Measurements from ENCODE around the gene PBX3. TPM values are rescaled to one million over a fixed set of nuclear protein-coding genes. Genes with fewer than 3 reads are reported as not detected.

The PBX3 gene
- total and polyA plus RNA-seq, 9 of the 15 experiments (the other 6 are each of a cell fraction or from before 2014, with no cell fraction given): 0.14 to 5.8 (median 0.92) TPM

DNA sequence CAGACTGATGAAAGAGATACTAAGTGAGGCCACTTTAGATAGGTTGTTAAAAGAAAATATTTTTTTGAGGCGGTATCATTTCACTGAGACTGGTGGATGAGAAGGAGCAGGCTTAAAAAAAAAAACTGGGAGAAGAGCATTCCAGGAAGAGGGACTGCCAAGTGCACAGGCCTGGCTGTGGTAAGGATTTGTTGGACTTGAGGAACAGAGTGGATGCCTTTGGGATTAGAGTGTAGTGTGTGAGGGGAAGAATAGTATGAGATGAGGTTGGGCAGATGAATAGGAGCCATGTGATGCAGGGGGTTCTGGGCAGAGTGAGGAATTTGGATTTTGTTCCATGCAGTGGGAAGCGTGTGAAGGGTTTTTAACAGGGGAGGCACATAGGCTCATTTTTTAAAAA is 57.9 kb downstream of the PBX3 start (continued):
- TF ChIP-seq YY1 (IDR thresholded peaks at IDR 0.05; ENCODE audit: borderline replicate concordance in 1 of 3, control insufficient read depth in 1 of 3, extremely low read depth in 1 of 3, insufficient read depth in 3 of 3, insufficient read length in 1 of 3, insufficient replicate concordance in 2 of 3, low read depth in 1 of 3, low read length in 2 of 3): no peak

DNA sequence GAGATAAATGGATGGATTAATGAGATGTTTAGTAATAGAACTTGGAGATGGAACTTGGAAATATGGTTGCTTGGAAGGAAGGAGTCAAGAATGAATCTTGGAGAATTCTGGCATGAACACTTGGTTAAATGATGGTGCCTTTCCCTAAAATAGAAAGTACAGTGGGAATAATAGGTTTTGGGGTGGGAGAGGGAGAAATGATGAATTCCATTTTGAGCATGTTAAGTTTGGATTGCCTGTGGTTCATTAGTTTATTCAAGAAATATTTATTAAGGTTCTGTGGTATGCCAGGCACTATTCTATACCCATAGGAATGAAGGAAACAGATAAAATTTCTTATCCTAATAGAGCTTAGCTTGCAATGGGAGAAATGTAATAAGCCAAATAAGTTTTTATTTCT is 58.4 kb downstream of the PBX3 start:
- peaks cover 0 to 2% of the 10 kb centered on the region in 2 experiments; a peak in 2 of 5 replicates for H3K27me3 ChIP-seq (ENCODE audit: control insufficient read depth in 2 of 2, insufficient read depth in 2 of 2, low read length in 2 of 2)
- H3K4me3 ChIP-seq: no peak overlapping the region
- H3K4me1 ChIP-seq (replicated peaks in 1 of 2; ENCODE audit: control insufficient read depth in 2 of 2, insufficient read depth in 2 of 2, low read length in 2 of 2): no peaks in the 10 kb centered on the region
- POLR2A ChIA-PET: no interaction called here
- TF ChIP-seq, protein P1, sequence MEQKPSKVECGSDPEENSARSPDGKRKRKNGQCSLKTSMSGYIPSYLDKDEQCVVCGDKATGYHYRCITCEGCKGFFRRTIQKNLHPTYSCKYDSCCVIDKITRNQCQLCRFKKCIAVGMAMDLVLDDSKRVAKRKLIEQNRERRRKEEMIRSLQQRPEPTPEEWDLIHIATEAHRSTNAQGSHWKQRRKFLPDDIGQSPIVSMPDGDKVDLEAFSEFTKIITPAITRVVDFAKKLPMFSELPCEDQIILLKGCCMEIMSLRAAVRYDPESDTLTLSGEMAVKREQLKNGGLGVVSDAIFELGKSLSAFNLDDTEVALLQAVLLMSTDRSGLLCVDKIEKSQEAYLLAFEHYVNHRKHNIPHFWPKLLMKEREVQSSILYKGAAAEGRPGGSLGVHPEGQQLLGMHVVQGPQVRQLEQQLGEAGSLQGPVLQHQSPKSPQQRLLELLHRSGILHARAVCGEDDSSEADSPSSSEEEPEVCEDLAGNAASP (IDR thresholded peaks at IDR 0.05): no peak
- H3K27ac ChIP-seq (ENCODE audit: extremely low read depth, low read depth, low read length): no peak overlapping the region
- no peaks in the 10 kb centered on the region for H3K9me3 ChIP-seq (replicated peaks; ENCODE audit: control insufficient read depth, insufficient read depth, low read depth, low read length)
- H3K9ac ChIP-seq (ENCODE audit: insufficient read depth in 1 of 2, low read depth in 2 of 2, low read length in 2 of 2): no peak overlapping the region
- H3K36me3 ChIP-seq (ENCODE audit: control insufficient read depth, insufficient read depth, low read length): no peaks in the 10 kb centered on the region
- intact Hi-C loops (cut with micrococcal nuclease): no loop called here
- CTCF ChIA-PET (ENCODE audit: low intra/inter-chr PET ratio): no interaction called here
- H3K4me2 ChIP-seq (ENCODE audit: insufficient read depth, low read length): no peak overlapping the region
- FAIRE-seq (no peak), ATAC-seq (no peak), DNase-seq (ENCODE audit: extremely low read depth in 1 of 4, low spot score in 3 of 4) (no peak)
- no peak overlapping the region for H2AFZ ChIP-seq (ENCODE audit: low read depth, low read length)
- no peaks in the 10 kb centered on the region for H3K9me1 ChIP-seq (ENCODE audit: control insufficient read depth, insufficient read depth, low read length)
- no TSS peak for BruUV-seq (replicated peaks)
- in situ Hi-C loops (cut with MboI): no loop called here
- H3K79me2 ChIP-seq (ENCODE audit: control insufficient read depth, insufficient read depth, low read length): no peaks in the 10 kb centered on the region
- no peaks in the 10 kb centered on the region for H4K20me1 ChIP-seq (replicated peaks; ENCODE audit: control insufficient read depth, insufficient read depth, low read length)
